OCI-LY1 (cell line): ENCODE measurements around the gene SLC38A8.

ENCODE experiments used
- H2AFZ ChIP-seq: fragments of 200-600 bp; sonication (generic), shearing (Covaris generic); 2 replicates; pipeline ENCODE4 v1.6.0; 2014; ENCODE audit warnings: antibody characterized with exemption, mild to moderate bottlenecking, low read length
- H3F3A ChIP-seq: fragments of 200-600 bp; sonication (generic), shearing (Covaris generic); 2 replicates; pipeline ENCODE4 v1.6.0; 2014; ENCODE audit warnings: mild to moderate bottlenecking, antibody characterized with exemption, low read length, moderate library complexity; ENCODE audit not compliant: insufficient read depth
- H3K27ac ChIP-seq: fragments of 200-600 bp; sonication (generic); 2 replicates; pipeline ENCODE4 v1.5.1; 2014; ENCODE audit warnings: low read length, mixed run types, mild to moderate bottlenecking, low read depth; ENCODE audit not compliant: poor library complexity, severe bottlenecking
- H3K27me3 ChIP-seq: fragments of 200-600 bp; sonication (generic); 2 replicates; pipeline ENCODE4 v1.6.0; 2014; ENCODE audit warnings: antibody characterized with exemption, mild to moderate bottlenecking, low read length, moderate library complexity; ENCODE audit not compliant: insufficient read depth
- H3K36me3 ChIP-seq: fragments of 200-600 bp; sonication (generic); 2 replicates; pipeline ENCODE4 v1.6.1; 2014; ENCODE audit warnings: mild to moderate bottlenecking, antibody characterized with exemption, low read length, moderate library complexity, mixed read lengths; ENCODE audit not compliant: insufficient read depth
- H3K4me1 ChIP-seq: fragments of 200-600 bp; sonication (generic); 2 replicates; pipeline ENCODE4 v1.5.1; 2014; ENCODE audit warnings: mild to moderate bottlenecking, low read length, moderate library complexity; ENCODE audit not compliant: insufficient read depth, severe bottlenecking
- H3K4me2 ChIP-seq: fragments of 200-600 bp; sonication (generic), shearing (Covaris generic); 2 replicates; pipeline ENCODE4 v1.6.1; 2014; ENCODE audit warnings: low read length
- H3K4me3 ChIP-seq: fragments of 200-600 bp; sonication (generic); 2 replicates; pipeline ENCODE4 v1.5.1; 2014; ENCODE audit warnings: low read length, low read depth, mild to moderate bottlenecking, mixed read lengths; ENCODE audit not compliant: poor library complexity, severe bottlenecking
- H3K79me2 ChIP-seq: fragments of 200-600 bp; shearing (Covaris generic); 2 replicates; pipeline ENCODE4 v1.6.1; 2016; ENCODE audit warnings: mixed run types, low read length, mixed read lengths; ENCODE audit not compliant: insufficient read depth
- H3K9ac ChIP-seq: fragments of 200-600 bp; sonication (generic), shearing (Covaris generic); 2 replicates; pipeline ENCODE4 v1.6.1; 2014; ENCODE audit warnings: mild to moderate bottlenecking, low read length, mixed read lengths
- H3K9me2 ChIP-seq: fragments of 200-600 bp; sonication (generic), shearing (Covaris generic); 2 replicates; pipeline ENCODE4 v1.6.1; 2014; ENCODE audit warnings: low read depth, mild to moderate bottlenecking, low read length, mixed read lengths
- H3K9me3 ChIP-seq: fragments of 200-600 bp; shearing (Covaris generic); 2 replicates; pipeline ENCODE4 v1.6.1; 2014; ENCODE audit warnings: low read length, mixed read lengths
- H4K20me1 ChIP-seq: fragments of 200-600 bp; sonication (generic), shearing (Covaris generic); 2 replicates; pipeline ENCODE4 v1.6.0; 2016; ENCODE audit warnings: mild to moderate bottlenecking, low read length; ENCODE audit not compliant: insufficient read depth
- CTCF ChIP-seq: fragments of 200-600 bp; sonication (generic), shearing (Covaris generic); IDR thresholded peaks from 2 replicates; pipeline ENCODE4 v1.5.1; 2017; ENCODE audit warnings: mild to moderate bottlenecking, antibody characterized with exemption, low read length, moderate library complexity, mixed read lengths
- EZH2 ChIP-seq: fragments of 200-600 bp; sonication (generic), shearing (Covaris generic); IDR thresholded peaks from 2 replicates; pipeline ENCODE4 v1.8.0; 2017; ENCODE audit warnings: borderline replicate concordance, mixed run types, mild to moderate bottlenecking, antibody characterized with exemption, low read length, moderate library complexity, mixed read lengths

The SLC38A8 gene

GRCh38 chr16:83964684-83965443 lies 77.7 kb downstream of the SLC38A8 start:
- H3K27ac ChIP-seq = no peak overlapping the region
- no peaks in the 10 kb centered on the region for H3K4me1 ChIP-seq
- no peak overlapping the region for H3K4me3 ChIP-seq
- no peaks in the 10 kb centered on the region for H3K36me3 ChIP-seq
- H3K79me2 ChIP-seq = no peaks in the 10 kb centered on the region
- no peak overlapping the region for H3K9ac ChIP-seq
- no peak overlapping the region for H3K4me2 ChIP-seq
- H3K9me2 ChIP-seq = no peaks in the 10 kb centered on the region
- no peak overlapping the region for H2AFZ ChIP-seq
- TF ChIP-seq EZH2 = no peak
- TF ChIP-seq CTCF = no peak
- no peaks in the 10 kb centered on the region for H3K9me3 ChIP-seq
- no peaks in the 10 kb centered on the region for H3F3A ChIP-seq
- H4K20me1 ChIP-seq = no peaks in the 10 kb centered on the region
- peaks cover 8% of the 10 kb centered on the region; the same call in 1 of the 2 replicates for H3K27me3 ChIP-seq

- Histone ChIP-seq H3K79me2 (no peaks in the 10 kb centered on the region), H3K4me2 (no peak overlapping the region), H4K20me1 (no peaks in the 10 kb centered on the region), H3K27ac (no peak overlapping the region), H3K4me1 (no peaks in the 10 kb centered on the region), H3F3A (no peaks in the 10 kb centered on the region), H3K27me3 (peaks cover 13% of the 10 kb centered on the region; the same call in 1 of the 2 replicates), H3K9ac (no peak overlapping the region), H3K36me3 (no peaks in the 10 kb centered on the region), H3K9me2 (no peaks in the 10 kb centered on the region), H3K9me3 (no peaks in the 10 kb centered on the region), H2AFZ (no peak overlapping the region), H3K4me3 (no peak overlapping the region)
- TF ChIP-seq CTCF = no peak
These were observed 79.1 kb downstream of the SLC38A8 start for GRCh38 chr16:83963277-83964119.

GRCh38 chr16:83961591-83961990 lies 81.0 kb downstream of the SLC38A8 start:
- no peaks in the 10 kb centered on the region for H3F3A ChIP-seq
- H3K79me2 ChIP-seq = no peaks in the 10 kb centered on the region
- H3K9ac ChIP-seq = no peak overlapping the region
- no peak overlapping the region for H2AFZ ChIP-seq
- TF ChIP-seq CTCF (no peak), EZH2 (no peak)
- no peak overlapping the region for H3K4me2 ChIP-seq
- no peaks in the 10 kb centered on the region for H3K9me3 ChIP-seq
- no peaks in the 10 kb centered on the region for H3K4me1 ChIP-seq
- no peaks in the 10 kb centered on the region for H3K9me2 ChIP-seq
- H3K27me3 ChIP-seq = peaks cover 13% of the 10 kb centered on the region; the same call in 1 of the 2 replicates
- no peaks in the 10 kb centered on the region for H3K36me3 ChIP-seq
- H4K20me1 ChIP-seq = no peaks in the 10 kb centered on the region
- H3K4me3 ChIP-seq = no peak overlapping the region
- no peak overlapping the region for H3K27ac ChIP-seq
